Measurements from ENCODE around the gene CCSER1. TPM values are rescaled to one million over a fixed set of nuclear protein-coding genes. Genes with fewer than 3 reads are reported as not detected.

The CCSER1 gene
- total RNA-seq, 4 donors from 2014 or later = 27.5 to 66.5 (median 54.3) TPM

GRCh38 chr4:90190525-90190924, 63.3 kb downstream of the CCSER1 start:
- Histone ChIP-seq H3K27me3 (no peaks in the 10 kb centered on the region), H3K9me3 (no peaks in the 10 kb centered on the region), H3K27ac (no peak overlapping the region), H3K4me1 (no peaks in the 10 kb centered on the region), H3K36me3 (no peaks in the 10 kb centered on the region), H3K4me3 (no peak overlapping the region)
- no peak for TF ChIP-seq POLR2A (IDR thresholded peaks at IDR 0.05)
- TF ChIP-seq CTCF (IDR thresholded peaks at IDR 0.05) = no peak
- DNase-seq = no peak

- Histone ChIP-seq H3K9me3 (no peaks in the 10 kb centered on the region), H3K4me3 (no peak overlapping the region), H3K4me1 (no peaks in the 10 kb centered on the region), H3K36me3 (no peaks in the 10 kb centered on the region), H3K27me3 (no peaks in the 10 kb centered on the region), H3K27ac (no peak overlapping the region)
- TF ChIP-seq CTCF (IDR thresholded peaks at IDR 0.05) (no peak), POLR2A (IDR thresholded peaks at IDR 0.05) (no peak)
- DNase-seq = no peak
Measured at GRCh38 chr4:90198086-90198847, 71.1 kb downstream of the CCSER1 start.

- Histone ChIP-seq H3K27ac (no peak overlapping the region), H3K4me3 (no peak overlapping the region), H3K4me1 (no peaks in the 10 kb centered on the region), H3K9me3 (peaks cover 0 to 3% (median 0%) of the 10 kb centered on the region in 4 donors), H3K27me3 (no peaks in the 10 kb centered on the region), H3K36me3 (no peaks in the 10 kb centered on the region)
- DNase-seq = no peak
- TF ChIP-seq POLR2A (IDR thresholded peaks at IDR 0.05) = no peak
- TF ChIP-seq CTCF (IDR thresholded peaks at IDR 0.05) = no peak
Measured at GRCh38 chr4:90207887-90208454, 80.8 kb downstream of the CCSER1 start.

GRCh38 chr4:90209922-90210321, 82.7 kb downstream of the CCSER1 start:
- Histone ChIP-seq H3K36me3 (no peaks in the 10 kb centered on the region), H3K27me3 (no peaks in the 10 kb centered on the region), H3K27ac (no peak overlapping the region), H3K4me1 (no peaks in the 10 kb centered on the region), H3K4me3 (no peak overlapping the region), H3K9me3 (peaks cover 0 to 3% (median 0%) of the 10 kb centered on the region in 4 donors)
- no peak for DNase-seq
- TF ChIP-seq POLR2A (IDR thresholded peaks at IDR 0.05) (no peak), CTCF (IDR thresholded peaks at IDR 0.05) (no peak)

GRCh38 chr4:90211174-90211573, 84.0 kb downstream of the CCSER1 start:
- Histone ChIP-seq H3K27ac (no peak overlapping the region), H3K36me3 (no peaks in the 10 kb centered on the region), H3K4me1 (no peaks in the 10 kb centered on the region), H3K4me3 (no peak overlapping the region), H3K27me3 (no peaks in the 10 kb centered on the region), H3K9me3 (peaks cover 0 to 2% (median 0%) of the 10 kb centered on the region in 4 donors)
- no peak for DNase-seq
- TF ChIP-seq POLR2A (IDR thresholded peaks at IDR 0.05) (no peak), CTCF (IDR thresholded peaks at IDR 0.05) (no peak)
